ENCODE results near the gene PRKCE. TPM values are rescaled to one million over a fixed set of nuclear protein-coding genes. Genes with fewer than 3 reads are reported as not detected.

The PRKCE gene
- total RNA-seq, 2 donors from 2014 or later: 6.3 to 30.1 TPM

- H3K27ac Mint-ChIP-seq: no peak overlapping the region
- H3K4me3 Mint-ChIP-seq: no peak overlapping the region
- H3K27me3 Mint-ChIP-seq: no peaks in the 10 kb centered on the region
- no peak for ATAC-seq
- DNase-seq (ENCODE audit: low spot score): no peak
- no peaks in the 10 kb centered on the region for H3K9me3 Mint-ChIP-seq
- H3K4me1 Mint-ChIP-seq (ENCODE audit: low read depth in 2 of 2): peaks cover 0 to 8% of the 10 kb centered on the region in 2 donors
- H3K36me3 Mint-ChIP-seq: no peaks in the 10 kb centered on the region
Measured at GRCh38 chr2:45788401-45788800, 136.9 kb downstream of the PRKCE start.

- DNase-seq (ENCODE audit: low spot score) (no peak), ATAC-seq (no peak)
- Mint-ChIP-seq H3K36me3 (no peaks in the 10 kb centered on the region), H3K4me1 (ENCODE audit: low read depth in 2 of 2) (peaks cover 0 to 6% of the 10 kb centered on the region in 2 donors), H3K27ac (no peak overlapping the region), H3K27me3 (no peaks in the 10 kb centered on the region), H3K9me3 (no peaks in the 10 kb centered on the region), H3K4me3 (no peak overlapping the region)
Measured at GRCh38 chr2:45789317-45789716, 137.8 kb downstream of the PRKCE start.

- H3K27me3 Mint-ChIP-seq: no peaks in the 10 kb centered on the region
- peaks cover 0 to 8% of the 10 kb centered on the region in 2 donors for H3K4me1 Mint-ChIP-seq (ENCODE audit: low read depth in 2 of 2)
- ATAC-seq (no peak), DNase-seq (ENCODE audit: low spot score) (no peak)
- H3K27ac Mint-ChIP-seq: no peak overlapping the region
- no peak overlapping the region for H3K4me3 Mint-ChIP-seq
- H3K36me3 Mint-ChIP-seq: no peaks in the 10 kb centered on the region
- H3K9me3 Mint-ChIP-seq: no peaks in the 10 kb centered on the region
Measured at GRCh38 chr2:45789961-45790723, 138.7 kb downstream of the PRKCE start.

GRCh38 chr2:45793305-45793962 is 142.0 kb downstream of the PRKCE start:
- ATAC-seq (no peak), DNase-seq (ENCODE audit: low spot score) (no peak)
- H3K4me3 Mint-ChIP-seq: no peak overlapping the region
- H3K4me1 Mint-ChIP-seq (ENCODE audit: low read depth in 2 of 2): peaks cover 0 to 8% of the 10 kb centered on the region in 2 donors
- no peaks in the 10 kb centered on the region for H3K36me3 Mint-ChIP-seq
- no peaks in the 10 kb centered on the region for H3K9me3 Mint-ChIP-seq
- no peak overlapping the region for H3K27ac Mint-ChIP-seq
- H3K27me3 Mint-ChIP-seq: no peaks in the 10 kb centered on the region

GRCh38 chr2:45794134-45794617 is 142.7 kb downstream of the PRKCE start:
- DNase-seq (ENCODE audit: low spot score): no peak
- Mint-ChIP-seq H3K36me3 (no peaks in the 10 kb centered on the region), H3K4me3 (no peak overlapping the region), H3K27ac (no peak overlapping the region), H3K9me3 (no peaks in the 10 kb centered on the region), H3K27me3 (no peaks in the 10 kb centered on the region), H3K4me1 (ENCODE audit: low read depth in 2 of 2) (peaks cover 0 to 8% of the 10 kb centered on the region in 2 donors)
- no peak for ATAC-seq

- Mint-ChIP-seq H3K27me3 (no peaks in the 10 kb centered on the region), H3K9me3 (no peaks in the 10 kb centered on the region), H3K27ac (no peak overlapping the region), H3K4me1 (ENCODE audit: low read depth in 2 of 2) (peaks cover 0 to 9% of the 10 kb centered on the region in 2 donors), H3K4me3 (no peak overlapping the region), H3K36me3 (no peaks in the 10 kb centered on the region)
- DNase-seq (ENCODE audit: low spot score): no peak
- no peak for ATAC-seq
Measured at GRCh38 chr2:45796500-45796899, 145.0 kb downstream of the PRKCE start.

GRCh38 chr2:45797451-45798230 is 146.2 kb downstream of the PRKCE start:
- no peak overlapping the region for H3K27ac Mint-ChIP-seq
- ATAC-seq: no peak

GRCh38 chr2:45799679-45800381 is 148.4 kb downstream of the PRKCE start:
- no peaks in the 10 kb centered on the region for H3K27me3 Mint-ChIP-seq
- no peak overlapping the region for H3K4me3 Mint-ChIP-seq
- H3K36me3 Mint-ChIP-seq: no peaks in the 10 kb centered on the region
- H3K27ac Mint-ChIP-seq: no peak overlapping the region
- no peak for ATAC-seq
- no peaks in the 10 kb centered on the region for H3K9me3 Mint-ChIP-seq
- DNase-seq (ENCODE audit: low spot score): no peak
- peaks cover 0 to 3% of the 10 kb centered on the region in 2 donors for H3K4me1 Mint-ChIP-seq (ENCODE audit: low read depth in 2 of 2)

More at GRCh38 chr2:45797451-45798230, 146.2 kb downstream of the PRKCE start:
- no peak for DNase-seq (ENCODE audit: low spot score)
- Mint-ChIP-seq H3K9me3 (no peaks in the 10 kb centered on the region), H3K4me3 (no peak overlapping the region), H3K27me3 (no peaks in the 10 kb centered on the region), H3K4me1 (ENCODE audit: low read depth in 2 of 2) (peaks cover 0 to 9% of the 10 kb centered on the region in 2 donors), H3K36me3 (no peaks in the 10 kb centered on the region)

- Mint-ChIP-seq H3K36me3 (no peaks in the 10 kb centered on the region), H3K4me1 (ENCODE audit: low read depth in 2 of 2) (peaks cover 3 to 6% of the 10 kb centered on the region in 2 donors)
Measured at GRCh38 chr2:45802499-45803138, 151.1 kb downstream of the PRKCE start.

GRCh38 chr2:45804987-45805755 is 153.7 kb downstream of the PRKCE start:
- H3K4me1 Mint-ChIP-seq (ENCODE audit: low read depth in 2 of 2): peaks cover 0 to 6% of the 10 kb centered on the region in 2 donors
- no peaks in the 10 kb centered on the region for H3K36me3 Mint-ChIP-seq
- H3K27me3 Mint-ChIP-seq: no peaks in the 10 kb centered on the region
- DNase-seq (ENCODE audit: low spot score) (no peak), ATAC-seq (no peak)
- no peak overlapping the region for H3K27ac Mint-ChIP-seq
- no peaks in the 10 kb centered on the region for H3K9me3 Mint-ChIP-seq
- no peak overlapping the region for H3K4me3 Mint-ChIP-seq

More at GRCh38 chr2:45802499-45803138, 151.1 kb downstream of the PRKCE start:
- Mint-ChIP-seq H3K27ac (no peak overlapping the region), H3K9me3 (no peaks in the 10 kb centered on the region), H3K27me3 (no peaks in the 10 kb centered on the region), H3K4me3 (no peak overlapping the region)
- DNase-seq (ENCODE audit: low spot score): no peak
- ATAC-seq: no peak

- no peak for DNase-seq (ENCODE audit: low spot score)
- Mint-ChIP-seq H3K36me3 (no peaks in the 10 kb centered on the region), H3K4me3 (no peak overlapping the region), H3K27ac (no peak overlapping the region), H3K9me3 (no peaks in the 10 kb centered on the region), H3K27me3 (no peaks in the 10 kb centered on the region), H3K4me1 (ENCODE audit: low read depth in 2 of 2) (peaks cover 0 to 6% of the 10 kb centered on the region in 2 donors)
- ATAC-seq: peak in 1 of 2 donors; percentile 38
Measured at GRCh38 chr2:45806563-45807358, 155.3 kb downstream of the PRKCE start.

GRCh38 chr2:45808294-45808800 is 156.9 kb downstream of the PRKCE start:
- Mint-ChIP-seq H3K27me3 (no peaks in the 10 kb centered on the region), H3K36me3 (no peaks in the 10 kb centered on the region), H3K27ac (no peak overlapping the region), H3K9me3 (no peaks in the 10 kb centered on the region), H3K4me3 (no peak overlapping the region), H3K4me1 (ENCODE audit: low read depth in 2 of 2) (peaks cover 0 to 6% of the 10 kb centered on the region in 2 donors)
- DNase-seq (ENCODE audit: low spot score): no peak
- no peak for ATAC-seq
